Activated naive CD4-positive, alpha-beta T cell treated with anti-CD3 and anti-CD28 coated beads, Interleukin-2, amount 50 U/mL, for 72 hours (primary cell): ENCODE measurements around the gene TUBA4A. TPM values are rescaled to one million over a fixed set of nuclear protein-coding genes. Genes with fewer than 3 reads are reported as not detected.

Experiments used
- ATAC-seq, 2 donors: fragments of 150-1000 bp; cut with Tn5 transposase; 2 replicates each; pipeline ENCODE4 v1.10.0; 2021; ENCODE audit warnings: mild to moderate bottlenecking in 2 of 2, moderate library complexity in 2 of 2
- DNase-seq, 2 donors: peaks; one replicate each; pipeline ENCODE4 v3.0.0; 2021 to 2022; ENCODE audit warnings: low spot score in 2 of 2
- H3K27ac Mint-ChIP-seq, 2 donors: one replicate each; pipeline ENCODE4 v1.8.0; 2022; ENCODE audit warnings: mild to moderate bottlenecking in 2 of 2, mixed read lengths in 2 of 2
- H3K36me3 Mint-ChIP-seq, 2 donors: one replicate each; pipeline ENCODE4 v1.8.0; 2022; ENCODE audit warnings: mixed read lengths in 2 of 2
- H3K9me3 Mint-ChIP-seq, 2 donors: one replicate each; pipeline ENCODE4 v1.8.0; 2022; ENCODE audit warnings: mixed read lengths in 2 of 2
- total RNA-seq, 2 donors: library from RNA; stranded (reverse); gene quantifications; one replicate each; pipeline ENCODE4 v1.2.3, GENCODE V29; 2022

Gene TUBA4A
- total RNA-seq, 2 donors from 2014 or later = 240 to 410 TPM

DNA sequence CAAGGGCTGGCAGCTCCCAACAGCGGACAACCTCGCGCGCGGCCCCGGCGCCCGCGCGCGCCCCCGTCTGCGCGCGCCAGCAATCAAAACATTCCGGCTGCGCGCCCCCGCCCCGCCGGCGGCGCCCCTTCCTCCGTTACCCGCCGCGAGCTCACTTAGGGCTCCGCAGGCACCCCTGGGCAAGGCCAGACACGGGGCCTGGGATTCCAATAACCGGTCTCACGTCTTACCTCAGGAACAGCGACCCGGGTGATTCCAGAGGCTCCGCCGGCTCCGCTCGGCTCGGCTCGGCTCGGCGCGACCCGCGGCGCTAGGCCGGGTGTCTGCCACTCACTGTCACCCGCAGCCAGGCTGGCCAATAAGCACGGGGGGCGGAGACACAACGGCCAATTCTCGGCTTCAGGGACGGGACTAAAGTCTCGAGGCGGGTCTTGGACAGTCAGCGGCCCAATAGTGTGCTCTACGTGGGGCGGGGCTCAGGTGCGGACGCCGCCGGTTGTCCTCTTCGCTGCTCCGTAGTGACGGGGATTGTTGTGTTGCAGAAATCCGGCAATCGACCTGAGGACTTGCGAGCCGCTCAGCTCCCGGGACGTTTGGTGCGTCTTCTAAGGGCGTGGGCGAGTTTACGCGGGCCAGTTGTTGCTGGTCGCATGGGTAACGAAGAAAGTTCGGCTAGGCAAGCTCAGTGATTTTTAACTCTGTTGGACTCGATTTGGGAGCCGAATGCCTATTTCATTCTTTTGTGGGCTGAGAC, 24.2 kb downstream of the TUBA4A start, which contains the start of the genes ANKZF1 and ATG9A:
Gene ANKZF1 (plus strand): TSS at position 502 of the 754 bp plus-strand sequence. CDS start 452 bp downstream, outside the sequence.
Gene ATG9A (minus strand): TSS at position 332 of the 754 bp plus-strand sequence. CDS start 1,612 bp downstream, outside the sequence.
- no peaks in the 10 kb centered on the region for H3K9me3 Mint-ChIP-seq
- H3K27ac Mint-ChIP-seq = peak within 1 kb of the TSS; percentile 93 to 95
- DNase-seq (peak; percentile 98 to 99), ATAC-seq (peak; percentile 97 to 98)
- peaks cover 41 to 73% of the 10 kb centered on the region in 2 donors for H3K36me3 Mint-ChIP-seq

DNA sequence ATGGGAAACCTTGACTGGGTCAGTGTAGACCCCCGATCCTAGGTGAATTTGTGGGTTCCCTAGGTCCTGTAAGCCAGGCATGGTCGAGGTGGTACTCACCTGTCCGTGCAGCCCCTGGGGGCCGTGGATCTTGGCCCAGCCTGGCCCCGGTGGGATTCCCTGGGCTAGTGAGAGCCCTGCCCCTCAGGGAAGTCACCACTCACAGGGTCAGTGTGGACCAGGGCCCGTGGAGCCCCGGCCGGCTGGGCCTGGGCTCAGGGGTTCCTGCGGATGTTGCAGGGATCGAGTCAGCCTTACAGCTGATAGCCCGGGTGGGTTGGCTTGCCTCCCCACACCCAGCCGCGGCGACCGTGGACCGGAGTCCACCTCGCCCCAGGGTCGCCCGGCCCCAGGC, 24.8 kb downstream of the TUBA4A start:
- peaks cover 41 to 69% of the 10 kb centered on the region in 2 donors for H3K36me3 Mint-ChIP-seq
- no peak for ATAC-seq

DNA sequence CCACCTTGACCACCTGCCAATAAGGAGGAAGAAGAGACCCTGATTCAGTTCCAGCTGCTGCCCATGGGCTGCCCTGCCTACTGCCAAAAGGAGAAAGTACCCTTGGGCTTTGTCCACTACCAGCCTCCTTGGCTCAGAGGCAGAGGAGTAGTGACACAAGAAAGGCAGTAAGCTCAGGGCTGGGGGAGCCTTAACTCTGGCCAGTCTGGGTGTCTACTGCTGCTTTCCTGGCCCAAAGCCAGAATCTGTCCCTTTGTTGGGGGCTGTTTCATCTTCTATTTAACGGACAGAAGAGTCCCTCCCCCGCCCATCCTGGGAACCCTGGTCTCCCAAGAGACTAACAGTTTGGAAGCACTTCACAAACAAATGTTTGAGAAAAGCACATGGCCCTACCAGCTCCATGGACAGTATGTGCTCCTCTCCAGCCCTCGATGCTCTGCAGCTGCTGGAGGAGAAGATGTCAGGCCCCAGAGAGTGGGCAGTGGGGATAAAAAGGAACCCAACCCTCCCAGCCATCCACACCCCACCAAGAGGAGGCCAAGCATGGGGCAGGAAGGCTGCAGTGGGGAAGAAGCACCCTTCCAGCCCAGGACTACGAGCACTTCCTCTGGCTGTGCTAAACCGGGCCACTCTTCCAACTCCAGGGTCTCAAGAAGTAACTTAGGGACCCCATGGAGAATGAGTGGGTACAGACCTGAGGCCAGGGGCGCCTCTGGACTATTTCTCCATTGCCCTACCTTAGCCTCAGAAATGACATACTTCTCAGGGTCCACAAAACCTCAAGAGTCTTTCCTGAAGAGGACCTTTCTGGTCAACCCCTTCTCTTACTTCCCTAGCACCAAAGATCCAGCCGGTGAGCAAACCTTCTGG, 25.4 kb downstream of the TUBA4A start:
- DNase-seq (no peak), ATAC-seq (no peak)
- no peaks in the 10 kb centered on the region for H3K9me3 Mint-ChIP-seq
- peaks cover 42 to 64% of the 10 kb centered on the region in 2 donors for H3K36me3 Mint-ChIP-seq
- peak overlapping the region; percentile 68 to 93 for H3K27ac Mint-ChIP-seq

More for the DNA sequence above, 24.8 kb downstream of the TUBA4A start:
- H3K27ac Mint-ChIP-seq = peak overlapping the region; percentile 68 to 93
- no peaks in the 10 kb centered on the region for H3K9me3 Mint-ChIP-seq
- DNase-seq = no peak

DNA sequence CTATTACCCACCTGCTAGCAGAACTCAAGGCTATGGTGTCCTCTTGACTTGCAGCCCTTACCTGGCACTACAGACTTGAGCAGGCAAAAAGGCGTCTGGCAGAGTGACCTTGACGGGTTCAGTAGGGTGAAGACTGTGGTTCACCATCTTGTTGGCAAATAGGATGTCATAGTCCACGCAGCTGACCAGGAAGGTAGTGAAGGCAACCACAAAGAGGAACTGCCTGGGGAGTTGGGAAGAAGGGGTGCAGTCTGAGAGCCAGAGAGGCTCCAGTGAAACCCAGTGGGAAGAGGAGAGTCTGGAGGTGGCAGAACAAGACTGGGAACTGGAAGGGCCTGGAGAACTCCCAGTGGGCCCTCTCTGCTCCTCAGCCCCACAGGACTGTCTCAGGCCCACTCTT, 28.4 kb downstream of the TUBA4A start:
- Mint-ChIP-seq H3K9me3 (no peaks in the 10 kb centered on the region), H3K36me3 (peaks cover 34% of the 10 kb centered on the region in 2 donors), H3K27ac (peak overlapping the region in 1 of 2 donors; percentile 10)
- DNase-seq = no peak
- ATAC-seq = no peak

DNA sequence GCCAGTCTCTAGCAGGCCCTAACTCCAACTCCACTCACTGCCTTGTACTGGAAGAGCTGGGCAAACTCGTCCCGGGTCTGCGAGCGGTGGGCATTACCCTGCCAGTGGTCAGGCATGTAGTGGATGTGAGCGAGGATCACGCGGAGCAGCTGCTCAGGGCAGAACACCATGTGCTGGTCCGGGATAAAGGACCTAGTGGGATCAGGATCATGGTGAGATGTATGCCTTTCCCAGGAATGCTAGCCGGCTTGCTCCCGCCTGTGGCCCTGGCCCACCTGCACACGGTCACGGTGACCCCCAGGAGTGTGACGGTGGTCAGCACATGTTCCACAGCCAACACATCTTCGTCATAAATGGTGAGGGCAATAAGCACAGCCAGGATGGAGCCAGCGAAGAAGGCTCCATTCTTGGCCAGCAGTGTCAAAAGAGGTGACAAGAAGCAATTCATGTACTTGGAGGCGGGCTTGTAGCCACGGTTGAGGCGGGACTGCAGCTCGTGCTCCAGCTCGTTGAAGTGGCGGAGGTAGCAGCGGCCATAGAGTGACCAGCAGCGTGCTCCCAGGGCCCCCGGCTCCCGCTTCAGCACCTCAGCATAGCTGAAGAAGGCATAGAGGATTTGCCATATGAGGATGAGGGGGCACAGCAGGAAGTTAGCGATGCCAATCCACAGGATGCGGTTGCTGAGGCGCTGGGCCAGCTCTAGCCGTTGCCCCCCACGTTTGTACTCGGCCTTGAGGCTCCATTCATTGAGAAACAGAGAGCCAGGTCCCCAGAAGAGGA, 29.7 kb downstream of the TUBA4A start:
- H3K9me3 Mint-ChIP-seq = no peaks in the 10 kb centered on the region
- ATAC-seq (no peak), DNase-seq (no peak)
- no peak overlapping the region for H3K27ac Mint-ChIP-seq
- peaks cover 29% of the 10 kb centered on the region in 2 donors for H3K36me3 Mint-ChIP-seq

DNA sequence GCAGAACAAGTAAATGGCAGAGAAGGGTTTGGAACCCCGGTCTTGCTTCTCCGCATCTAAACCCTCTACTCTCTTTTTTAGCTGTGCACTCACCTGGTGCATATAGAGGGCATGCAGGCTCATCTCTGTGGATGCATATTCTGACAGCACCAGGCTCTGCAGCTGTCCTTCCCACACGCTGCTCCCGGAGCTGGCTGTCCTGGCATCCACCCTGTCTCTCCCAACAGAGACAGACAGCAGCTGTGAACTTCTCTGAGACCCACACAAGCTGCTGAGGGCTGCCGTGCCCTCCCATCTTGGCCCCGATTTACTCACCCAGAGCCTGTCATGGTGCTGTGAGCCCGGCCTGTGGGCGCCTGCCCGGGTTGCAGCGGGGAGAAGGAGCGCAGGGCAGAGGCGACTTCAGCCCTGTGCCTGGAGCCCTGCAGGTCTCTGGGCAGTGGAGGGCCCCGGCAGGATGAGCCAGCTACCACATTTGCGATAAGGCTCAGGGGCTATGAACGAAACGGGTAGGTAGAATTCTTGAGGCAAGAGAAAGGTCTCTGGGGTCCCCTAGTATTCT, 31.7 kb downstream of the TUBA4A start:
- peaks cover 23 to 29% of the 10 kb centered on the region in 2 donors for H3K36me3 Mint-ChIP-seq
- H3K27ac Mint-ChIP-seq = no peak overlapping the region
- DNase-seq (no peak), ATAC-seq (no peak)
- H3K9me3 Mint-ChIP-seq = no peaks in the 10 kb centered on the region

DNA sequence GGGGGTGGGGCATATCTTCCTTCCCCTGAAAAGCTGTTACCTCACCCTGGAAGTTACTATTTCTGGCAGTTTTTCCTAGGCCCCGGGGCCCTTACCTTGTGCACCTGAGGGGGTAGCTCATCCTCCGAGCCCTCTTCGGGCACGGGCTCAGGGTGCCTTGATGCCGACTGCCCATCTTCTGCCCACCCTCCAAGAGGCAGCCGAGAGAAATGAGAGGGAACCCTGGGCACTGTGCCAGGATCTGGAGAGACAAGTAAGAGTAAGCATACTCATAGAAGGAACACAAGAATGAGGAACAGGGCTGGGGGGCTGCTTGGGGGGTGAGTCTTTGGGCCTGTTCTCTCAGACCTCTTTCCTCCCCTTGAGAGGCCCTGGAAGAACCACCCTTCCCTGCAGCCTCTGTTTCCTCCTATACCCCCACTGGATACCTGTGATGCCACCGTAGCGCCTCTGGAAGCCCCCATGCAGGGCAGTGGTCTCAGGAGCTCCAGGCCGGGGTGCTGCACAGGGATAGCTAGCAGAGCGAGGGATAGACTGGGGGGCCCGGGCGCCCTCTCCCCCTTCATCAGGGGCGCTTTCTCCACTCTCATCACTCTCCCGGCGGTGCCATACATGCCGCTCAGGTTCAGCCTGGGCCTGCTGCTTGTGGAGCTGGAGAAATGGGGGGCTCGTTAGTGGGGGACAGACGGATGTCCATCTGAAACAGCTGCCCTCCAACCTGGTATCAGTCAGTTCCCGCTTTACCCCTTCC, 32.9 kb downstream of the TUBA4A start:
- no peak for DNase-seq
- H3K36me3 Mint-ChIP-seq = peaks cover 23 to 29% of the 10 kb centered on the region in 2 donors
- no peak for ATAC-seq

DNA sequence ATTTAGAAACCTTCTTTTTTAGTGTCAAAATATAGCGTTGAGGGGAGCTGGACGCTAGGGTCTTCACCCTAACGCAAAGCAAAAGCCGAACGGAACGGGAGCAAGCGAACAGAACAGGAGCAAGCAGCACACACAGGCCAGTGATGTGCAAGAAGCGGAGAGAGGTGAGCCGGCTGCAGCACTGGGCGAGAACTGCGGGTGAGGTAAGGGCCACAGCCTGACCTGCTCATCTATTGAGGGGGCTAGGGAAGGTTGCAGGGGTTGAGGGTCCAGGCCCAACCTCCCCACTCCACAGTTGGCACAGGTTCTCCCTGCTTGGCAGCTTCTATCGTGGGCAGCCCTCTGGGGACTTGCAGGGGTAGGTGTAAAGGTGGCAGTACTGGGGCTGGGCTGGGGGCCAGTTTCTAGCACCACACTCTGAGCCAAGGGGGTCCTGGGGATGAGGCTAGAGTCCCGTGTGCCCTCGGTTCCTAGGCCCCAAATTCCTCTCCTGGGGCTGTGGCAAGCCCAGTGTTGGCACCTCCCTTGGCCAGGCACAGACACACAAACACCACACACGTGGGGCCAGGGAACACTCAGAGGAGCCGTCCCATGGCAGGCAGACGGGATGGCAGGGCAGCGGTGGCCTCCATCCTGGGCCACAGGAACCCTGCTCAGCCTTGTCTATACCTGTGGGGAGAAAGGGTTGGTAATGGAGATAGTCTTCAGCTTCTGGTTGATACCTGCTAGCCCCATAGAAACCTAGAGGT, 33.8 kb downstream of the TUBA4A start:
- no peaks in the 10 kb centered on the region for H3K9me3 Mint-ChIP-seq
- ATAC-seq = no peak
- DNase-seq = no peak
- peaks cover 20 to 25% of the 10 kb centered on the region in 2 donors for H3K36me3 Mint-ChIP-seq
- peak overlapping the region; percentile 37 to 61 for H3K27ac Mint-ChIP-seq

More for the DNA sequence above, 32.9 kb downstream of the TUBA4A start:
- no peaks in the 10 kb centered on the region for H3K9me3 Mint-ChIP-seq
- H3K27ac Mint-ChIP-seq = peak overlapping the region in 1 of 2 donors; percentile 61

DNA sequence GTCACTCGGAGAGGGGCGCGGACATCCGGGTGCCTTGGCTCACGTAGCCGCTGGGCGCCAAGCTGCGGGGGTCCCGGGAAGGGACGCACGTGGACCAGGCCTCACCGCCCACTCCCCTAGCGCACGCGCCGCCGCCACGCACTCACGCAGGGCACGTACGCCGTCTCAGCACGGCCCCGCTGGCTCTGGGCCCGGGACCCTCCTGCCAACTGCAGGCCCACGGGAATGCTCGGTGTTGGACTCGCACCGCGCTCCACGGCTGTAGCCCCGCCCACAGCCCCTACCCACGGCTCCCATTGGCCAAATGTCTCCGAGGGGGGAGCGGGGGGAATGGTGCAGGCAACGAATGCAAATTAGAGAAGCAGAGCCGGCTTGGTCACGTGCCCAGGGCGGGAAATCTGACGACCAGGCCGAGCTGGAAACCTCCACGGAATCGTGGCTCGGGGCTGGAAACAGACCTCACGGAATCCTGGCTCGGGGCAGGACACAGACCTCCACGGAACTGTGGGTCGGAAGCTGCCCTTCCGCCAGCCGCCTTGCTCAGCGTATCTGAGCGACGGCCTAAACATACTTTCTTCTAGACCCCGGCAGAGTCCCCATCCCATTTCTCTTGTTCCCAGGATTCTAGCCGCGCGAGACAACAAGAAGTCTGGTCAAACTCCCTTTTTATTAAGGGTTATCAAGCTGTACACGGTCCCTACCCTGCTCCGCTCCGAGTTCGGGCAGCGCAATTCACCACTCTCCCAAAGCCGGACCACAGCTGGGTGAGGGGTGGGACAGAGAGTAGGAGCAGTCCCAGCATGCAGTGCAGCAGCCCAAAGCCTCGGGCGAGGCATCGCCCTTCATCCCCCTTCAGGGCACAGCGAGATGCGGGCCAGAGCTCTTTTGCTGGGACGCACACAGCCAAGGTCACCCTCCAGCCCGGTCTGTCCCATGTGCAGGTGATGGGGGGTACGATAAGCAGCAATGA, 34.7 kb downstream of the TUBA4A start, which contains the start of gene ABCB6:
Gene ABCB6 (minus strand): TSS at position 227 of the 970 bp plus-strand sequence. CDS start 285 bp downstream, outside the sequence.
- Mint-ChIP-seq H3K36me3 (peaks cover 22 to 24% of the 10 kb centered on the region in 2 donors), H3K27ac (peak within 1 kb of the TSS; percentile 82 to 83), H3K9me3 (no peaks in the 10 kb centered on the region)
- peak; percentile 87 to 91 for DNase-seq
- peak; percentile 83 to 87 for ATAC-seq

DNA sequence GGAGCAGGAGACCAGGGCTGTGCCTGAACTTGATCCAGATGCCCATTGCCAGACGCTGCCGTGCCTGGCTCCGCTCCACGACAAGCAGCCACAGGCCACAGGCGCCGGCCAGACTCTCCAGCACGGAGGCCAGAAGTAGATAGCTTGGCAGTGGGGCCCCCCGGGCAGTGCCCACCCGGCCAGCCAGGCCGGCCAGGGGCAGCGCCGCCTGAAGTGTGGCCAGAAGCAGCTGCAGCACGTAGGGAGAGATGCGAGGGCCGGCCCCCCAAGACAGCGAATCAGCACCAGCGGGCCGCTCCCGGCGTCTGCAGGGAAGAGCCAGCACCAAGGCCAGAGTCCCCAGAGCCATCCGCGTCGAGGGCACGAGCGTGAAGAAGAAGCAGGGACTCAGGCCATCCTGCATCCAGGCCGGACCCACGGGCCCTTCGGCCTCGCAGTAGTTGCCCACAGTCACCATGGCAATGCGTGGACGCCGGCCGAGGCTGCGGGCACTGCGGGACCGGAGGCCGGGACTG, 35.4 kb downstream of the TUBA4A start:
- peak; percentile 25 to 64 for DNase-seq
- peak overlapping the region; percentile 82 to 83 for H3K27ac Mint-ChIP-seq
- H3K9me3 Mint-ChIP-seq = no peaks in the 10 kb centered on the region
- H3K36me3 Mint-ChIP-seq = peaks cover 16 to 26% of the 10 kb centered on the region in 2 donors
- ATAC-seq = peak; percentile 48 to 53

DNA sequence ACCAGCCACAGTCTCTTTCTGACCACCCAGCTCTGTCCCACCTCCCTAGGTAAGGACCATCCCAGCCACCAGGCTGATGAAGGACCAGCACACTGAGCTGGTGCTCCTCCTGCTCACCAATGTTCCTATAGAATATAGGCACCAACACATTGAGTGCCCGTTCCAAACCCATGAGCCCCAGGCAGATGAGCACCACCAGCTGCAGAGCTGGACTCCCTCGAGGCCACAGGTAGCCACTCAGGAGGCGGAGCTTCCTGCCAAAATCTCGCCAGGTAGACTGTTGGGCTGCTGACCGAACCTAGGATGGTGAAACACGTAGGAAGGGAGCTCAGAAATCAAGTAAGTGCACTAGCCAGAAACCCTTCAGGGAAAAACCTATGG, 37.2 kb downstream of the TUBA4A start:
- DNase-seq = no peak
- Mint-ChIP-seq H3K36me3 (peaks cover 15 to 42% of the 10 kb centered on the region in 2 donors), H3K9me3 (no peaks in the 10 kb centered on the region), H3K27ac (peak overlapping the region in 1 of 2 donors; percentile 36)
- no peak for ATAC-seq

- Mint-ChIP-seq H3K36me3 (peaks cover 15 to 42% of the 10 kb centered on the region in 2 donors), H3K9me3 (no peaks in the 10 kb centered on the region), H3K27ac (peak overlapping the region in 1 of 2 donors; percentile 65)
- DNase-seq (no peak), ATAC-seq (no peak)
Observed at GRCh38 chr2:219215871-219216534, 37.7 kb downstream of the TUBA4A start.

GRCh38 chr2:219214786-219215185, 38.9 kb downstream of the TUBA4A start:
- DNase-seq = no peak
- H3K27ac Mint-ChIP-seq = peak overlapping the region in 1 of 2 donors; percentile 48
- H3K36me3 Mint-ChIP-seq = peaks cover 15 to 41% of the 10 kb centered on the region in 2 donors
- no peaks in the 10 kb centered on the region for H3K9me3 Mint-ChIP-seq
- no peak for ATAC-seq
